HCT116 (cell line): ENCODE data around the gene PPFIBP1. TPM values are rescaled to one million over a fixed set of nuclear protein-coding genes. Genes with fewer than 3 reads are reported as not detected.

Experiments used
- ATAC-seq: fragments of 200-7000 bp; cut with Tn5 transposase; 2 replicates; pipeline ENCODE4 v1.9.1; 2020; ENCODE audit warnings: mild to moderate bottlenecking, moderate library complexity
- BruUV-seq: library from RNA; stranded (reverse); fragments of 400-500 nt; replicated peaks from 2 replicates; lab custom pipeline; 2021; lab: Mats Ljungman, UMichigan
- CTCF ChIA-PET: fragments of 300-600 bp; sonication (Branson Sonifier 250); formaldehyde crosslinking; loops from one replicate; lab custom pipeline; 2021; ENCODE audit warnings: antibody characterized with exemption; lab: Charles Lee
- POLR2A ChIA-PET: fragments of 300-600, 350-600 bp; sonication (Branson Sonifier 250); formaldehyde crosslinking; loops from one replicate; lab custom pipeline; 2021; ENCODE audit warnings: antibody characterized with exemption; lab: Charles Lee
- RAD21 ChIA-PET, 2 experiments: fragments of 300-600 bp; sonication (Branson Sonifier 250); formaldehyde crosslinking; loops; one replicate each; lab custom pipeline; 2023; ENCODE audit warnings: low total read pairs in 2 of 2; ENCODE audit not compliant: uncharacterized antibody in 2 of 2, unreplicated experiment in 2 of 2, low non-redundant PET in 1 of 2; lab: Charles Lee
- DNase-seq: peaks from one replicate; pipeline ENCODE4 v3.0.0-alpha.2; 2010; ENCODE audit warnings: low read depth, low spot score
- H2AFZ ChIP-seq: fragments of 200-600 bp; shearing (Covaris generic), sonication (generic); 2 replicates; pipeline ENCODE4 v1.6.1; 2017; ENCODE audit warnings: low read depth, mixed run types, mixed read lengths, antibody characterized with exemption, low read length; ENCODE audit not compliant: poor library complexity, severe bottlenecking
- H3K27ac ChIP-seq: 2 replicates; pipeline ENCODE4 v1.5.1; 2012; ENCODE audit warnings: low read depth, low read length
- H3K27me3 ChIP-seq: fragments of 200-600 bp; sonication (generic); 2 replicates; pipeline ENCODE4 v1.6.1; 2016; ENCODE audit warnings: mixed run types, low read length, mixed read lengths; ENCODE audit not compliant: insufficient read depth
- H3K36me3 ChIP-seq, 2 experiments: fragments of 200-500 bp in 1 of 2; fragments of 200-600 bp in 1 of 2; sonication (Bioruptor generic) in 1 of 2; sonication (generic) in 1 of 2; 2 replicates each; pipeline versions ENCODE4 v1.5.1 to v1.6.1; 2014 to 2016; ENCODE audit warnings: low read length in 2 of 2, inconsistent platforms in 1 of 2, mixed read lengths in 1 of 2, mixed run types in 1 of 2; ENCODE audit not compliant: insufficient read depth in 2 of 2, control insufficient read depth in 1 of 2
- H3K4me1 ChIP-seq, 2 experiments: fragments of 200-600 bp in 1 of 2; sonication (generic) in 1 of 2; 2 replicates each; pipeline versions ENCODE4 v1.5.1 to v1.6.1; 2012 to 2017; ENCODE audit warnings: low read length in 2 of 2, inconsistent platforms in 1 of 2, mild to moderate bottlenecking in 1 of 2, mixed read lengths in 1 of 2, mixed run types in 1 of 2, moderate library complexity in 1 of 2; ENCODE audit not compliant: insufficient read depth in 2 of 2, control insufficient read depth in 1 of 2
- H3K4me2 ChIP-seq: fragments of 200-600 bp; sonication (generic); 2 replicates; pipeline ENCODE4 v1.6.1; 2017; ENCODE audit warnings: mixed run types, low read length, mixed read lengths
- H3K4me3 ChIP-seq, 2 experiments: fragments of 200-600 bp in 1 of 2; sonication (generic) in 1 of 2; replicated peaks in 1 of 2; 2 replicates each; pipeline ENCODE4 v1.5.1; 2011 to 2016; ENCODE audit warnings: low read length in 2 of 2, control low read depth in 1 of 2, low read depth in 1 of 2, mild to moderate bottlenecking in 1 of 2, mixed read lengths in 1 of 2, mixed run types in 1 of 2
- H3K79me2 ChIP-seq: fragments of 200-600 bp; sonication (generic); 2 replicates; pipeline ENCODE4 v1.6.1; 2017; ENCODE audit warnings: mild to moderate bottlenecking, mixed run types, low read length, moderate library complexity, mixed read lengths; ENCODE audit not compliant: insufficient read depth
- H3K9ac ChIP-seq: fragments of 200-600 bp; sonication (generic); 2 replicates; pipeline ENCODE4 v1.6.1; 2016; ENCODE audit warnings: low read length, mixed read lengths
- H3K9me2 ChIP-seq: fragments of 200-600 bp; sonication (generic), shearing (Covaris generic); 2 replicates; pipeline ENCODE4 v1.6.1; 2017; ENCODE audit warnings: mixed run types, mild to moderate bottlenecking, moderate library complexity; ENCODE audit not compliant: insufficient read depth
- H3K9me3 ChIP-seq, 2 experiments: fragments of 200-500 bp in 1 of 2; fragments of 200-600 bp in 1 of 2; sonication (Bioruptor generic) in 1 of 2; sonication (generic) in 1 of 2; 2 replicates each; pipeline ENCODE4 v1.6.1; 2014 to 2017; ENCODE audit warnings: low read length in 2 of 2, mixed read lengths in 2 of 2, inconsistent platforms in 1 of 2, low read depth in 1 of 2, mild to moderate bottlenecking in 1 of 2, mixed run types in 1 of 2, moderate library complexity in 1 of 2; ENCODE audit not compliant: control insufficient read depth in 1 of 2, insufficient read depth in 1 of 2
- H4K20me1 ChIP-seq: fragments of 200-600 bp; sonication (generic), shearing (Covaris generic); 2 replicates; pipeline ENCODE4 v1.6.1; 2017; ENCODE audit warnings: mixed run types, mild to moderate bottlenecking, moderate library complexity; ENCODE audit not compliant: insufficient read depth
- EGR1 ChIP-seq: IDR thresholded peaks from 2 replicates; pipeline ENCODE4 v1.6.1; 2012; ENCODE audit warnings: low read depth
- ELF1 ChIP-seq: IDR thresholded peaks from 2 replicates; pipeline ENCODE4 v1.6.1; 2012; ENCODE audit warnings: low read depth, borderline replicate concordance
- EZH2 ChIP-seq: fragments of 200-600 bp; sonication (generic); IDR thresholded peaks from 2 replicates; pipeline ENCODE4 v1.6.1; 2017; ENCODE audit warnings: antibody characterized with exemption, mixed run types
- EZH2phosphoT487 ChIP-seq: fragments of 200-600 bp; IDR thresholded peaks from 2 replicates; pipeline ENCODE4 v1.6.1; 2018; ENCODE audit warnings: antibody characterized with exemption, borderline replicate concordance
- FOSL1 ChIP-seq: IDR thresholded peaks from 2 replicates; pipeline ENCODE4 v1.6.1; 2012; ENCODE audit warnings: low read depth
- JUND ChIP-seq: IDR thresholded peaks from 2 replicates; pipeline ENCODE4 v1.6.1; 2012
- MAX ChIP-seq: IDR thresholded peaks from 2 replicates; pipeline ENCODE4 v1.6.1; 2012
- POLR2A ChIP-seq: IDR thresholded peaks from 2 replicates; pipeline ENCODE4 v1.7.0; 2011; ENCODE audit warnings: borderline replicate concordance; ENCODE audit not compliant: insufficient read depth, insufficient read length; ENCODE audit errors: extremely low read depth
- RAD21 ChIP-seq: IDR thresholded peaks from 2 replicates; pipeline ENCODE4 v1.6.1; 2012; ENCODE audit warnings: low read depth, mild to moderate bottlenecking
- SIN3A ChIP-seq: IDR thresholded peaks from 2 replicates; pipeline ENCODE4 v1.6.1; 2012; ENCODE audit warnings: low read depth
- SP1 ChIP-seq: IDR thresholded peaks from 2 replicates; pipeline ENCODE4 v1.6.1; 2012; ENCODE audit warnings: low read depth
- SRF ChIP-seq: IDR thresholded peaks from 2 replicates; pipeline ENCODE4 v1.6.1; 2012; ENCODE audit warnings: low read depth
- TCF7L2 ChIP-seq: IDR thresholded peaks from 2 replicates; pipeline ENCODE4 v1.7.0; 2011; ENCODE audit warnings: borderline replicate concordance, inconsistent platforms; ENCODE audit not compliant: insufficient read depth, insufficient read length; ENCODE audit errors: extremely low read depth
- YY1 ChIP-seq: IDR thresholded peaks from 2 replicates; pipeline ENCODE4 v1.6.1; 2011; ENCODE audit warnings: low read length, low read depth, moderate library complexity, mild to moderate bottlenecking; ENCODE audit not compliant: insufficient replicate concordance; ENCODE audit errors: extremely low read depth
- ZBTB33 ChIP-seq: IDR thresholded peaks from 2 replicates; pipeline ENCODE4 v1.6.1; 2011; ENCODE audit warnings: mild to moderate bottlenecking, low read length, moderate library complexity; ENCODE audit not compliant: insufficient replicate concordance; ENCODE audit errors: extremely low read depth
- ZFX ChIP-seq: fragments of 450-650 bp; IDR thresholded peaks from 2 replicates; pipeline ENCODE4 v1.6.1; 2017
- intact Hi-C: fragments of 100-400 bp; cut with micrococcal nuclease; formaldehyde crosslinking; loops from 2 replicates; pipeline ENCODE4 v1.10.0; 2022
- total RNA-seq: library from RNA; stranded (reverse); gene quantifications from one replicate; pipeline ENCODE4 v1.2.1, GENCODE V29; 2021; ENCODE audit not compliant: unreplicated experiment

Gene PPFIBP1
- total RNA-seq, 1 experiment from 2014 or later: 102 TPM

DNA sequence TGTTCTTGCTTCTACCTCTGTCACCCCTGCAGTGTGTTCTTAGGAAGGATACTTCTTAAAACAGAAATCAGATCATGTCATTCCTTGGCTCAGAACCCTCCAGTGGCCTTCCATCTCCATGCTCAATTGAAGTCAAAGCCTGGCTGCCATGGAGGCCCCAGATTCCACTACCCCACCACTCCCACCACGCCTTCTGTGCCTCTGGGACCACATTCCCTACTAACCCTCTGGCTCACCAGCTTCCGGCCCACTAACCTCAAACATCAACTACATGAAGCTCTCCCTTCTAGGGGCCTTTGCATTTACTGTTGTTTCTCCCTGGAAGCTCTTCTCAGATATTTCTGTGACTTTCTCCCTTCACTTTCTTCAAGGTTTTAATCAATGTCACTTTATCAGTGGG is 96.1 kb downstream of the PPFIBP1 start:
- BruUV-seq: no TSS peak
- Histone ChIP-seq H3K9me3 (no peaks in the 10 kb centered on the region), H3K79me2 (peaks cover 56% of the 10 kb centered on the region), H3K9me2 (no peaks in the 10 kb centered on the region), H3K36me3 (no peaks in the 10 kb centered on the region), H3K4me1 (peaks cover 92 to 99% of the 10 kb centered on the region in 2 experiments), H3K4me2 (peak overlapping the region; percentile 42), H3K27me3 (no peaks in the 10 kb centered on the region), H4K20me1 (no peaks in the 10 kb centered on the region), H3K9ac (no peak overlapping the region), H3K27ac (peak overlapping the region; percentile 96), H3K4me3 (no peak overlapping the region), H2AFZ (no peak overlapping the region)
- CTCF ChIA-PET: no interaction called here
- ATAC-seq (no peak), DNase-seq (no peak)
- intact Hi-C loops: no loop called here
- RAD21 ChIA-PET: no interaction called here
- POLR2A ChIA-PET: interaction anchor here (0.9 kb wide), 1 partner anchor 8 kb away, joined by 3 read pairs; no protein-coding TSS in a partner anchor
- no peak for TF ChIP-seq SRF
- no peak for TF ChIP-seq MAX
- TF ChIP-seq ZBTB33: no peak
- no peak for TF ChIP-seq EZH2phosphoT487
- no peak for TF ChIP-seq EZH2
- no peak for TF ChIP-seq JUND
- TF ChIP-seq ELF1: no peak
- TF ChIP-seq FOSL1: no peak
- no peak for TF ChIP-seq POLR2A
- no peak for TF ChIP-seq SP1
- TF ChIP-seq RAD21: no peak
- no peak for TF ChIP-seq ZFX
- TF ChIP-seq YY1: no peak
- TF ChIP-seq EGR1: no peak
- TF ChIP-seq TCF7L2: no peak
- TF ChIP-seq SIN3A: no peak
